Small intestine (tissue), 7 donors: Measurements from ENCODE around the gene MUSK. TPM values are rescaled to one million over a fixed set of nuclear protein-coding genes. Genes with fewer than 3 reads are reported as not detected.
A peak's percentile ranks its signal among the peaks of the same experiment; 100 is the strongest.

Source experiments
- DNase-seq, 2 donors: peaks; one replicate each; pipeline versions ENCODE4 v3.0.0 to v3.0.0-alpha.2; 2013
- FAIRE-seq: peaks from 2 replicates; lab custom pipeline; 2012; peaks lifted over from hg19 to GRCh38; lab: Jason Lieb, UNC
- H3K27ac ChIP-seq, 3 donors: one replicate each; pipeline ENCODE4 v1.5.1; 2013; ENCODE audit warnings: low read length in 2 of 3, mild to moderate bottlenecking in 2 of 3, control low read depth in 1 of 3, inconsistent platforms in 1 of 3, low read depth in 1 of 3, moderate library complexity in 1 of 3
- H3K27me3 ChIP-seq, 3 donors: one replicate each; pipeline ENCODE4 v1.6.1; 2013; ENCODE audit warnings: low read length in 3 of 3, inconsistent platforms in 1 of 3; ENCODE audit not compliant: control insufficient read depth in 3 of 3, insufficient read depth in 3 of 3
- H3K36me3 ChIP-seq, 3 donors: one replicate each; pipeline ENCODE4 v1.6.1; 2013; ENCODE audit warnings: low read length in 3 of 3, inconsistent platforms in 1 of 3, low read depth in 1 of 3, mild to moderate bottlenecking in 1 of 3, moderate library complexity in 1 of 3; ENCODE audit not compliant: control insufficient read depth in 3 of 3, insufficient read depth in 2 of 3
- H3K4me1 ChIP-seq, 3 donors: one replicate each; pipeline ENCODE4 v1.6.1; 2013; ENCODE audit warnings: low read length in 2 of 3, inconsistent platforms in 1 of 3, low read depth in 1 of 3, mild to moderate bottlenecking in 1 of 3, moderate library complexity in 1 of 3; ENCODE audit not compliant: control insufficient read depth in 3 of 3, insufficient read depth in 2 of 3
- H3K4me3 ChIP-seq, 3 donors: one replicate each; pipeline ENCODE4 v1.5.1; 2013; ENCODE audit warnings: low read length in 3 of 3, control low read depth in 1 of 3, inconsistent platforms in 1 of 3, low read depth in 1 of 3, mild to moderate bottlenecking in 1 of 3, moderate library complexity in 1 of 3
- H3K9me3 ChIP-seq, 2 donors: one replicate each; pipeline ENCODE4 v1.6.1; 2013; ENCODE audit warnings: low read depth in 1 of 2, low read length in 1 of 2; ENCODE audit not compliant: control insufficient read depth in 2 of 2, insufficient read depth in 1 of 2
- WGBS, 3 donors: extraction: QIAGEN DNeasy Blood & Tissue Kit; methylation state at CpG; one replicate each; pipeline ENCODE4 v1.1.7; 2013; 5-methylcytosine and 5-hydroxymethylcytosine counted together
- polyA plus RNA-seq, 4 donors: library from polyadenylated mRNA; stranded (reverse) in 3 of 4; unstranded in 1 of 4; fragments of 200-250 nt in 3 of 4; fragments of 120-200 nt in 1 of 4; gene quantifications; one replicate each; pipeline versions ENCODE4 v1.2.1 to v1.2.3, GENCODE V29; 2013
- donor health status: healthy with polysubstance abuse.
- donor health status: control.
- donor health status: control.
- donor health status: Bipolar disorder and iron deficiency.
- donor health status: healthy.

The MUSK gene
- polyA plus RNA-seq, 4 donors: 0.54 to 1.9 (median 1.2) TPM; not detected in 1

DNA sequence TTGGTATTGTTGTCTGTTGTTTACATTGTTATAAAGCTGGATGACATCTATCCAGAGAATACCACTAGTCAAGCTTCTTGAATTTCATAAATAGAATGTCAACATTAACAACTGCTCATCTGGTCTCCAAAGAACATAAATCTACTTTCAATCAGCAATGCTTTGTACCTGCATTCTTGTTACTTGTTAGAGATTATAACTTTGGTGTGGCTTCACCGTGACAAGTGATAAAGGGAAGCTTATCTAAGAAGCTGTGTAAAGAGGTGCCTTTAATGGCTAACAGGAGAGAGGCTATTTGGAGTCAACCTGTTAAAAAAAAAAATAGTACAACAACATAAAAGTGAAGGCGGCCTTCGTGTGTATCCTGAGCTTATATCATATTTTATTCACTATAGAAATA, 41.8 kb downstream of the MUSK start:
- no peak overlapping the region for H3K4me3 ChIP-seq
- no peak overlapping the region for H3K27ac ChIP-seq
- WGBS, 3 donors: 28 to 62% (median 52%) methylated on average over 3 of the region's 3 CpGs
- H3K36me3 ChIP-seq: no peaks in the 10 kb centered on the region
- no peak for FAIRE-seq
- no peaks in the 10 kb centered on the region for H3K27me3 ChIP-seq
- H3K9me3 ChIP-seq: no peaks in the 10 kb centered on the region
- peak in 1 of 2 donors; percentile 12 for DNase-seq
- no peaks in the 10 kb centered on the region for H3K4me1 ChIP-seq

DNA sequence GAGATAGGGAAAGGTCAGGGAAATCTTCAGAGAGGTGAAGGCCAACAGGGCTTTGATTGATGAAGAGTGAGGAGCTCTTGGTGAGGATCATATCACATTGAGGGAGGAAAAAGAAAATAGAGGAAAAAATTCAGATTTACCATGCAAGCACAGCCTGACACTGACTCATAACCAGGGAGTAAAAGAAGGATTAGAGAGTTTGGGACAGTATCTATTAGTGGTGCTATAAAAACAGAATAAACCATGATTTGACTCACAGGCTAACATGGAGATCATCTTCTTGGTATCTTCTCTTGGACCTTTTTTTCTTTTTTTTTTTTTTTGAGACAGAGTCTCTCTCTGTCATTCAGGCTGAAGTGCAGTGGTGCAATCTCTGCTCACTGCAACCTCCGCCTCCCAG, 44.4 kb downstream of the MUSK start:
- no peak for FAIRE-seq
- no peak overlapping the region for H3K4me3 ChIP-seq
- no peaks in the 10 kb centered on the region for H3K4me1 ChIP-seq
- no peaks in the 10 kb centered on the region for H3K36me3 ChIP-seq
- H3K9me3 ChIP-seq: peaks cover 0 to 3% of the 10 kb centered on the region in 2 donors
- DNase-seq: no peak
- no peak overlapping the region for H3K27ac ChIP-seq
- 93 to 100% (median 97%) methylated on average over 1 of the region's 1 CpG for WGBS, 3 donors
- no peaks in the 10 kb centered on the region for H3K27me3 ChIP-seq

DNA sequence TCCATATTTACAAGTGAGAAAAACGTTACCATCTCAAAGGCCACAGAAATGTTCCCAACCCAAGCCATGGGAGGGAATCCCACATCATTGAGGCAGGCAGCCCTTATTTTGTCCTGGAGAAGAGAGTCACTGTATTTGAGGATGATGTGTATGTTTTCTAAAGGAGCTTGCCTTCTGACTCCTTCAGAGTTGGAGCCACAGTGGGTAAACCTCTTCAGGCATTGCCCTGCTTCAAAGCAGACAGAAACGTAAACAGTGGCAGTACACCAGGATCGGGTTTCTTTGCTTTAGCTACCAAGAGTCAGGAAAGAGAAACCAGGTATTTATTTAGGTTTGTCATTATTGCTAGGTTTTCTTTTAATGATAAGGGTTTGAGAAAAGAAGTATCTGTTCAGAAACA, 45.7 kb downstream of the MUSK start:
- DNase-seq (no peak), FAIRE-seq (no peak)
- no peaks in the 10 kb centered on the region for H3K4me1 ChIP-seq
- peaks cover 0 to 3% of the 10 kb centered on the region in 2 donors for H3K9me3 ChIP-seq
- H3K36me3 ChIP-seq: no peaks in the 10 kb centered on the region
- WGBS, 3 donors: 33 to 63% (median 53%) methylated on average over 3 of the region's 3 CpGs
- H3K27me3 ChIP-seq: no peaks in the 10 kb centered on the region
- no peak overlapping the region for H3K4me3 ChIP-seq
- no peak overlapping the region for H3K27ac ChIP-seq

DNA sequence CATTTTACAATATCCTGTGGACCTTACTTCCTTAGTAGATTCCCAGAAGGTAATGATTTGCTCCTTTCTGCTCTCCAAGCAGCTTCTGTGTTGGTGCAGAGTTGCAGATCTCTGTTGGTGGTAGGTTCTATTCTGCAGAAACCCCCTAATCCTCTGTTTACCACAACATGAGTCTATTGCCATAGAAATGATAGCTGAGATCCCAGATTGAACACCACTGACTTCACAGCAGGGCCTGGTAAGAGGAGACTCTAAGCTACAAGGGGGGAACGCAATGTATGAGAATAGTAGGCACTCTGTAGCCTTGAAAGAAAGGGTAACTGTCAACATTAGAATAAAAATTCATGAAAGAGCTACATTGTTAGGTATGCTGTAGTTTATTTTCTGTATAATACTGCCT, 59.5 kb downstream of the MUSK start:
- Histone ChIP-seq H3K27me3 (no peaks in the 10 kb centered on the region), H3K9me3 (no peaks in the 10 kb centered on the region), H3K36me3 (no peaks in the 10 kb centered on the region), H3K4me3 (no peak overlapping the region), H3K27ac (peak overlapping the region in 1 of 3 donors; percentile 27), H3K4me1 (no peaks in the 10 kb centered on the region)
- no peak for FAIRE-seq
- WGBS, 3 donors: 69 to 90% (median 71%) methylated on average over 1 of the region's 1 CpG
- no peak for DNase-seq

DNA sequence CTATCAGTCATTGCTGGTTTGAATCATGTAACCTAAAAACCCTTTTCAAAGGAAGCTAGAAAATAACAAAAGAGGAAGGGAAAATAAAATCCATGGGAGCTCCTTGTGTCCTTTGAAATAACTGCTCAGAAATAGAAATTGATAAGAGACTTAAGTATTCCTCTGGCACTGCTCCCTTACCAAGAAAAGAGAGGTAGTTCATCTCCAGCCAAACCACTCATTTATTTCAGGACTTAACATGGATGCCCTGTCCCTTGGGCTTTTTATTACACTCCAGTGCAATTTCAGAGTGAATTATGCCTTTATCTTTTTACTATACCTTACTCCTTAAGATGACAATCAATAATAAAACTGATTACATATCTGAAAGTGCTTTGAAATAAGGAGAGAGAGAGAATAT, 61.0 kb downstream of the MUSK start:
- Histone ChIP-seq H3K36me3 (no peaks in the 10 kb centered on the region), H3K27ac (no peak overlapping the region), H3K27me3 (no peaks in the 10 kb centered on the region), H3K9me3 (no peaks in the 10 kb centered on the region), H3K4me1 (no peaks in the 10 kb centered on the region), H3K4me3 (no peak overlapping the region)
- DNase-seq (no peak), FAIRE-seq (no peak)

DNA sequence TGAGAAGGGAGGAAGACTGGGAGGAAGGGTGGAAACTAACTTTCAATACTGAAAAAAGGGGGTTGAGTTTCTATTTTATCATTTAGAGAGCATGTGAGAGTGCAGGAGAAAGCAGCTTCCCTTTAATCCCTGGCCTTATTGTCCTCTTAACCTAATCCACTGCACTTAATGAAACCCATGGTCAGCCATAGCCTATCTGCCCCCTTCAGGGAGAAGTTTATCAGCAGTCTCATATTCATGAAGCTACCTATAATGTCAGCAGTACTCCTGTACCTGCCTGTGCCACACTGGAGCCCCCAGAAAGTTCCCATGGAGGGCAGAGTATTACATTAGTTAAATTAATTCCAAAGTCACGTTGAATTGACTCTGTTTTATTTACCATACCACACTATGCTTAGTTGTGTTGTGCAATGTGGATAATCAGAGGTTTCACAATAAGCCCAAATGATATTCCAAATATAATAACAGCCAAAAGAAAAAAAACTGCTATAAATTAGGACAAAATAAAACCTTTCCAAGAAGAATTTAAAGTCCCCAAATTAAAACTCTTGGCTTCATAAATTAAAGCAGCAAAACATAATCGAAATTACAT, 62.9 kb downstream of the MUSK start:
- Histone ChIP-seq H3K4me3 (no peak overlapping the region), H3K27ac (no peak overlapping the region), H3K36me3 (no peaks in the 10 kb centered on the region), H3K4me1 (no peaks in the 10 kb centered on the region), H3K27me3 (no peaks in the 10 kb centered on the region), H3K9me3 (no peaks in the 10 kb centered on the region)
- FAIRE-seq (no peak), DNase-seq (no peak)
- WGBS, 3 donors: 60 to 84% (median 72%) methylated on average over 2 of the region's 2 CpGs

DNA sequence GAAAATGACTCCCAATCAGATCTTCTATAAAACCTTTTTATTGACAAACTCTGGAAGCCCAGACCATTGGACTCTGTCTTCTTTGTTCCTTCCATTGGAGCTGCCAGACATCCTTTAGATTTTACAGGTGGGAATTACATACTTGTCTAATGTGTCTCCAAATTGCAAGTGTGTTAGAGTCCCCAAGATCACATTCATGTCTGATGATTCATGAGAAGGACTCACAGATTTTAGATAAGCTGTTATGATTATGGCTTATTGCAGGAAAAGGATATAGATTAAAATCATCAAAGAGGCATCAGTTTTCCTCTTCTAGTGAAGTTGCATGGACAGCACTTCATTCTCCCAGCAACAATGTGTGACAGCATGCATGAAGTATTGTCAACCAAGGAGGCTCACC, 70.4 kb downstream of the MUSK start:
- no peak for FAIRE-seq
- Histone ChIP-seq H3K36me3 (no peaks in the 10 kb centered on the region), H3K27me3 (no peaks in the 10 kb centered on the region), H3K4me1 (no peaks in the 10 kb centered on the region), H3K27ac (no peak overlapping the region), H3K4me3 (no peak overlapping the region), H3K9me3 (peaks cover 0 to 2% of the 10 kb centered on the region in 2 donors)
- DNase-seq: no peak

DNA sequence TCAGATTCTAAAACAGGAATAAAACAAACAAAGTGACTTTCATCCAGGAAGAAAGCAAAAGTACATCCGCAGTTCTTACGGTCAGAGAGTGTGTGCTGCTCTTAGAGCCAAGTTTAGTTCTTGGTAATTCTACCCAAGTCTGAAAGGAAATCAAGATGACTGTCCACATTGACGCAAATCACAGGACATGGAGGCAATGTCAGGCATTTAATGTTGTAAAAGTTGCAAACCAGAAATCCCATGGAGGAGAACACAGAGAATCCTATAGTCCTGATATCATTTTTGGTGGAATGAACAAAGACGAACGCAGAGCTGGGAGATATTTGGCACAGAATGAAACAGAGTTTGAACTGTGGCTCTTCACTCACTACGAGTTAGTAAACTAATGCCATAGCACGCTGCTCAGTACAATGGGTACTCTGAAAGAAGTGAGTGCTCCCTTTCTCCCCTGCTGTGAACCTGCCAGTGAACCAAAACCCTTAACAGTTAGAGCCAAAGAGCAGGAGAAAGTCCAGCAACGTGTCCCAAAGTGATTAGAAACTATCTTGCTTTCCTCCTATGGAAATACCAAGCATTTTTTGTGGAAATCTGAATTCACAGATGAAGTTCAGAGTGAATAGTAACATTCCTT, 74.3 kb downstream of the MUSK start:
- WGBS, 3 donors: 53 to 73% (median 68%) methylated on average over 8 of the region's 8 CpGs
- Histone ChIP-seq H3K9me3 (peaks cover 0 to 2% of the 10 kb centered on the region in 2 donors), H3K4me1 (peaks cover 0 to 4% (median 2%) of the 10 kb centered on the region in 3 donors), H3K27ac (peak overlapping the region in 1 of 3 donors; percentile 42), H3K36me3 (no peaks in the 10 kb centered on the region), H3K4me3 (no peak overlapping the region), H3K27me3 (no peaks in the 10 kb centered on the region)
- no peak for FAIRE-seq
- DNase-seq: no peak
